ENCODE data around the gene CHAC1.

DNA sequence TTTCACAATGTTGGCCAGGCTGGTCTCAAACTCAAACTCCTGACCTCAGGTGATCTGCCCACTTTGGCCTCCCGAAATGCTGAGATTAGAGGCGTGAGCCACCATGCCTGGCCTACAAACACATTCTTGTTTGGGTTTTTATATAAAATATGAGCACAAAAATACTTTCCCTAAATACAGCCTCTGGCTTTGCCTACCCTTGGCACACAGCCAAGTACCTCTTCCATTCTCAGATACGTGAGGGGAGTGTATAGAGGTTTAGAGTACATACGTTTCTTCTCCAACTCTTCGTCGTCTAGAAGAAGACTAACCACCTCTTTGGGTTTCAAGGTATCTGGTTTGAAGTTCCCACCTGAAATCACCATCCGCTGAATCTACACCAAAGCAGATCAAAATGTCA is 33.5 kb downstream of the CHAC1 start:
- TF ChIP-seq CTCF (IDR thresholded peaks at IDR 0.05; ENCODE audit: low read length) = no peak
- no peak for TF ChIP-seq EZH2 (IDR thresholded peaks at IDR 0.05; ENCODE audit: borderline replicate concordance, low read length)
